Measurements from ENCODE around the gene EOGT. TPM values are rescaled to one million over a fixed set of nuclear protein-coding genes. Genes with fewer than 3 reads are reported as not detected.

The EOGT gene
- total RNA-seq, 4 donors from 2014 or later: 12.0 to 22.4 (median 18.7) TPM

DNA sequence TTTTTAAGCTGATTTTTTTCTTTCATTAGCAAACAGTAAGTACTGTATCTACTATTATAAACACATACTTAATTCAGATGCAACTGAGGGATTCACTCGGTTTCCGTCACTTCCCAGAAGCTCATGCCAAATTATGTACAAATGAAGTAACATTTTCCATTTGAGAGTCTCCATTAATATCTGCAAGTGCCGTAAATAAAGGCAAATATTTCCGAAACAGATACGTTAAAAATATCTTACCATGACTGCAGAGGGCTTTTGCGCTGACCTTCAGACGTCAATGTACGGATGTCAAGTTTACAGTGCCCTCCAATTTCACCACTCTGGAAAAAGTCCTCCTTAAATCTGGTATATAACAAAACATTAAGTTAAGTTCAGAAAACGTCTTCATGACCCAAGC lies 9.3 kb downstream of the EOGT start:
- H3K4me1 ChIP-seq: no peaks in the 10 kb centered on the region
- DNase-seq: no peak
- no peak overlapping the region for H3K4me3 ChIP-seq
- no peaks in the 10 kb centered on the region for H3K9me3 ChIP-seq
- in situ Hi-C loops (cut with MboI; ENCODE audit: low pct_ligation_motif_present in 1 of 4, low pct_unique_long_range_greater_than_20kb in 1 of 4, low sequenced_read_pairs in 3 of 4) (no loop called here), intact Hi-C loops (cut with DNase I; ENCODE audit: low total_unique reads) (no loop called here)
- TF ChIP-seq POLR2A (IDR thresholded peaks at IDR 0.05) (no peak), EP300 (IDR thresholded peaks at IDR 0.05; ENCODE audit: low read depth) (no peak), POLR2AphosphoS5 (IDR thresholded peaks at IDR 0.05) (no peak)
- TF ChIP-seq, protein P1, sequence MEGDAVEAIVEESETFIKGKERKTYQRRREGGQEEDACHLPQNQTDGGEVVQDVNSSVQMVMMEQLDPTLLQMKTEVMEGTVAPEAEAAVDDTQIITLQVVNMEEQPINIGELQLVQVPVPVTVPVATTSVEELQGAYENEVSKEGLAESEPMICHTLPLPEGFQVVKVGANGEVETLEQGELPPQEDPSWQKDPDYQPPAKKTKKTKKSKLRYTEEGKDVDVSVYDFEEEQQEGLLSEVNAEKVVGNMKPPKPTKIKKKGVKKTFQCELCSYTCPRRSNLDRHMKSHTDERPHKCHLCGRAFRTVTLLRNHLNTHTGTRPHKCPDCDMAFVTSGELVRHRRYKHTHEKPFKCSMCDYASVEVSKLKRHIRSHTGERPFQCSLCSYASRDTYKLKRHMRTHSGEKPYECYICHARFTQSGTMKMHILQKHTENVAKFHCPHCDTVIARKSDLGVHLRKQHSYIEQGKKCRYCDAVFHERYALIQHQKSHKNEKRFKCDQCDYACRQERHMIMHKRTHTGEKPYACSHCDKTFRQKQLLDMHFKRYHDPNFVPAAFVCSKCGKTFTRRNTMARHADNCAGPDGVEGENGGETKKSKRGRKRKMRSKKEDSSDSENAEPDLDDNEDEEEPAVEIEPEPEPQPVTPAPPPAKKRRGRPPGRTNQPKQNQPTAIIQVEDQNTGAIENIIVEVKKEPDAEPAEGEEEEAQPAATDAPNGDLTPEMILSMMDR (IDR thresholded peaks at IDR 0.05): no peak
- H3K27ac ChIP-seq: no peak overlapping the region
- peaks cover 0 to 36% (median 2%) of the 10 kb centered on the region in 4 donors for H3K36me3 ChIP-seq
- 93 to 94% methylated on average over 9 of the region's 9 CpGs for whole genome bisulfite sequencing, 2 donors (ENCODE audit: low coverage in 1 of 2)
- H3K27me3 ChIP-seq: no peaks in the 10 kb centered on the region

DNA sequence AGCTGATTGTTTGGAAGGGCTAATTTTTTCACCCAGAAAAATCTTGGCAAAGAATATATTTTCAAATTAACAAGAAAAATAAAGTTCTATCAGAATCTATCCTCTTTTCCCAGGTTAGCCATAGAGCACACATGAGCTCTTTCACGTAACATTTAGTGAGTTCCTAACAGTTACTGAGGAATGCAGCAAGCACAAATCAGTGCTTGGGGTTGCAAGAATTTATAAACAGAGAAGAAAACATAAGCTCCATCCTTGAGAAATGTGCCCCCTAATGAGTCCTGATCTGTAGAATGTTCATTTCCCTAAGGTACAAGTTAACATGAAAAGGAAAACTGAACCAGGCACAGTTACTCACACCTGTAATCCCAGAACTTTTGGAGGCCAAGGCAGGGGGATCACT lies 13.9 kb downstream of the EOGT start:
- Histone ChIP-seq H3K4me1 (no peaks in the 10 kb centered on the region), H3K27ac (no peak overlapping the region), H3K4me3 (no peak overlapping the region), H3K36me3 (peaks cover 0 to 32% (median 2%) of the 10 kb centered on the region in 4 donors), H3K9me3 (no peaks in the 10 kb centered on the region), H3K27me3 (no peaks in the 10 kb centered on the region)
- DNase-seq: no peak
- in situ Hi-C loops (cut with MboI; ENCODE audit: low pct_ligation_motif_present in 1 of 4, low pct_unique_long_range_greater_than_20kb in 1 of 4, low sequenced_read_pairs in 3 of 4) (no loop called here), intact Hi-C loops (cut with DNase I; ENCODE audit: low total_unique reads) (no loop called here)
- 73% methylated on average over 1 of the region's 1 CpG; no CpG with 5 or more reads in 1 of the 2 donors for WGBS, 2 donors (ENCODE audit: low coverage in 1 of 2)
- TF ChIP-seq POLR2A (IDR thresholded peaks at IDR 0.05) (no peak), EP300 (IDR thresholded peaks at IDR 0.05; ENCODE audit: low read depth) (no peak), POLR2AphosphoS5 (IDR thresholded peaks at IDR 0.05) (no peak)
- TF ChIP-seq, protein P1 (IDR thresholded peaks at IDR 0.05): no peak

DNA sequence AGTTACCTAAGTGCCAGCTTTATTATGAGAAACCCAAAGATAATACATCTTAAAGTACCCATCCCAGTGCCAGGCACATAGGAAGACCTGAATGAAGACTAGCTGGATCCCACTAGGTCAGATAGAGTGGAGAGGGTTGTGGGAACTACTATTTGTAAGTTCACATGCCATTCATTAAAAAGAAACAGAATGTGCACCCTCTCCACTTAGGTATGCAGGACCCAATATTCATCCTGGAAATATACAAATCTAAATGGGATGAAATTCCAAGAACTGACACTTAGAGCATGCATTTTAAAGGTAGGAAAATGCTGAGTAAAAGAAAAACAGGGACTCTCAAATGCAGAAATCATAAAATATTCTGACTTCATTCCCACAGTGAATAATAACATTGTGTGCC lies 14.3 kb downstream of the EOGT start:
- intact Hi-C loops (cut with DNase I; ENCODE audit: low total_unique reads) (no loop called here), in situ Hi-C loops (cut with MboI; ENCODE audit: low pct_ligation_motif_present in 1 of 4, low pct_unique_long_range_greater_than_20kb in 1 of 4, low sequenced_read_pairs in 3 of 4) (no loop called here)
- Histone ChIP-seq H3K4me1 (no peaks in the 10 kb centered on the region), H3K36me3 (peaks cover 0 to 36% (median 2%) of the 10 kb centered on the region in 4 donors), H3K27me3 (no peaks in the 10 kb centered on the region), H3K9me3 (no peaks in the 10 kb centered on the region), H3K27ac (no peak overlapping the region), H3K4me3 (no peak overlapping the region)
- no peak for TF ChIP-seq EP300 (IDR thresholded peaks at IDR 0.05; ENCODE audit: low read depth)
- no peak for TF ChIP-seq POLR2A (IDR thresholded peaks at IDR 0.05)
- DNase-seq: no peak

DNA sequence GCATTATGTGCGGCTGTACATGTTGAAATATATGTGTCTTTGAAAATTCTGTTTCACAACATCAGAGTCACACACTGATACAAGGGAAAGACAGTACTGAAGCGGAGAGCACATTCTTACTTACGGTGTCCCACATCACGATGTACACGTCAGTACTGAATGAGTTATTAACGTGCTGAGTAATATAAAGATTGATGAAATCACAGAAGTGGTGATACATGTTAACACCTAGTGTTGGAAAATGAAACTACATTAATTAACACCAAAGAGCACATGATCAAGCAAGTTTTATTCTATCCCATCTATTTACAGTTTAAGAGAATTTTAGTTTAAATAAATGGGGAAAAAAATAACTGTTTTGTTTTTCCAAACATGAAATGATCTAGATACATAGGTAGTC lies 15.6 kb downstream of the EOGT start:
- H3K4me3 ChIP-seq: no peak overlapping the region
- WGBS, 2 donors (ENCODE audit: low coverage in 1 of 2): 70% methylated on average over 6 of the region's 6 CpGs; no CpG with 5 or more reads in 1 of the 2 donors
- no peaks in the 10 kb centered on the region for H3K27me3 ChIP-seq
- H3K27ac ChIP-seq: no peak overlapping the region
- intact Hi-C loops (cut with DNase I; ENCODE audit: low total_unique reads) (no loop called here), in situ Hi-C loops (cut with MboI; ENCODE audit: low pct_ligation_motif_present in 1 of 4, low pct_unique_long_range_greater_than_20kb in 1 of 4, low sequenced_read_pairs in 3 of 4) (no loop called here)
- DNase-seq: no peak
- no peaks in the 10 kb centered on the region for H3K4me1 ChIP-seq
- peaks cover 0 to 36% (median 2%) of the 10 kb centered on the region in 4 donors for H3K36me3 ChIP-seq
- no peaks in the 10 kb centered on the region for H3K9me3 ChIP-seq
- no peak for TF ChIP-seq POLR2AphosphoS5 (IDR thresholded peaks at IDR 0.05)
- no peak for TF ChIP-seq EP300 (IDR thresholded peaks at IDR 0.05; ENCODE audit: low read depth)
- TF ChIP-seq, protein P1 (IDR thresholded peaks at IDR 0.05): peak in 1 of 5 experiments; percentile 8
- TF ChIP-seq POLR2A (IDR thresholded peaks at IDR 0.05): no peak

DNA sequence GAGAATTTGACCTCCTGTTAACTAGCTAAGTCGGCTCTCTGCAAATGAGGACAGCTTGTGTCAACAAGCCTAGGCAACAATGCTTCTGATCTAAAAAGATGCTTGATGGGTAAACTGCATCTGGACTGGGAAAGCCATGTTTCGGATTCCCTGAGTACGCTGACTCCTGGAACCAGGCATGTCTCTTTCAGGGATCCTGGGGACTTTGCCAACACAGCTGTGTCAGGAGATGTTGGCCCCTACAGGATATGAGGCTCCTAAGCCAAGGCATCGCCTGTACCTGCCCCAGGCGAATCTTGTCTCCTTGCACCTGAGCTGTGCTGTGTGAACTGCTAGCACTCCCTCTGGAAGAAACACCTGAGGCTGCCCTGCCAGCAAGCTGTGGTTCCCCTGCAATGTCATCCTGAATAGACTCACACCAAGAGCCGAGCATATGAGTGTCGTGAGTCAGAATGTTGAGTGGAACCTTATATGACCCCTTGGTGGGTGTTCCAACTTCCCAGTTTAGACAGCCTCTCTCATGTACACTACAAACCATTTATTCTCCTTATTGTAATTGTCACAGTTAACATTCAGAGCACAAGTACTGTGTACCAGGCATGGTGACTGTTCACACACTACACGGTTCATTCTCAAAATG lies 17.0 kb downstream of the EOGT start:
- no peaks in the 10 kb centered on the region for H3K9me3 ChIP-seq
- no peaks in the 10 kb centered on the region for H3K27me3 ChIP-seq
- in situ Hi-C loops (cut with MboI; ENCODE audit: low pct_ligation_motif_present in 1 of 4, low pct_unique_long_range_greater_than_20kb in 1 of 4, low sequenced_read_pairs in 3 of 4): no loop called here
- no peak for DNase-seq
- no peak overlapping the region for H3K27ac ChIP-seq
- H3K4me3 ChIP-seq: no peak overlapping the region
- TF ChIP-seq POLR2A (IDR thresholded peaks at IDR 0.05) (no peak), EP300 (IDR thresholded peaks at IDR 0.05; ENCODE audit: low read depth) (no peak), POLR2AphosphoS5 (IDR thresholded peaks at IDR 0.05) (no peak)
- TF ChIP-seq, protein P1 (IDR thresholded peaks at IDR 0.05): no peak
- WGBS, 2 donors (ENCODE audit: low coverage in 1 of 2): 43 to 72% methylated on average over 2 to 8 of the region's 8 CpGs
- H3K4me1 ChIP-seq: no peaks in the 10 kb centered on the region
- intact Hi-C loops (cut with DNase I; ENCODE audit: low total_unique reads): no loop called here
- H3K36me3 ChIP-seq: peaks cover 0 to 28% (median 2%) of the 10 kb centered on the region in 4 donors

Measured in transverse colon (tissue), 4 donors.